HG02571 (cell line): Measurements from ENCODE around the gene DYNLRB1.

Experiments
- ATAC-seq: cut with Tn5 transposase; IDR thresholded peaks from one replicate; pipeline ENCODE4 v1.9.1; 2021; ENCODE audit warnings: mild to moderate bottlenecking, moderate library complexity; ENCODE audit not compliant: unreplicated experiment

DYNLRB1 gene

DNA sequence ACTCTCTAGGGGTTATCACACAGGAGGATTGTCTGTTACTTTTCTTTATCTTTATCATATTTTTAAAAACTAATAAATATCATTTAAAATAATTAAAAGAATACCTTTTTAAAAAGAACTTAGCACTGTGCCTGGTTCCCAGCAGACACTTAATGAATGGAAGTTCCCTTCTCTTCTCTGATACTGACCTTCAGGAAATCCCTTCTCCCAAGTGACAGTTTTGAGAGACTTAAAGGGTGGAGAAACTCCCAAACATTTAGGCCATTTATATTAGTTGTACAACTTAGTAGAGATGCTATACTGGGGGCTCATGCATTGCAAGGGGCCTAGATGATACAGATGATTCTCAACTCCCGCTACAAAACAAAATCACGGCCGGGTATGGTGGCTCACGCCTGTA is 60.8 kb downstream of the DYNLRB1 start:
- no peak for ATAC-seq

DNA sequence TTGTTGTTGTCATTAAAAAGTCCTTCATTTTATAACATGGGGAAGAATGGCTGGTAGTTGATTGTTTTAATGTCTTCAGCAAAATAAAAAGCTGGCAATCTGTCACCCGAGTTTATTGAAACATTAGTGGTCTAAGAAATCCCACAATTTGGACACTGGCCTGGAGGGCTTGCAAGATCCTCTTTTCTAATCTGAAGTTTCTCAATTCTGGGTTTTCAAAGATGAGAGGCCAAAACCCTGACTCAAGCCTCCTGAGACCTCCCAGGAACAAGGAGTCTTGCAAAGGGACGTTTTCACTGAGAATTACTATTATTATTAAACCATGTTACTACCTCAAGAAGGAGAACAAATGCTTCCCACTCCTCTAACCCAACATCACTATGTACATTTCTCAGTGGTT is 61.8 kb downstream of the DYNLRB1 start:
- no peak for ATAC-seq

DNA sequence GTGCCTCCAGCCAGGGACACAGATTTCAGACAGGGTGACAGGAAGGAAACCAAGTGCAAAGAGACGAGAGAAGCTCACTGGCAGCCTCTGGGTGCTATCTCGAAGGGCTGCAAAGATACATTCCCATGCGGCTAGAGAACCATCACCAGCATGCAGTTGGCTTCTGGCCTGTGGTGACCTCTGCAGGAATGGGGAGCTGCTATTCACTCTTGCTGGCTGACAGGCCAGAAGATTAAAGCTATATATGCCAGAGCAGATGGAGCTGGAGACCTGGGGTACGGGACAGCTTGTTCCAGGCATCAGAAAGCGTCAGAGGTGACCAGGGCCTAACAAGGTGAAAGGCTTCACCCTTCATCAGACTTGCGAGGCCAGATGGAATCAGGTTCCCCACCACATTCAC is 62.3 kb downstream of the DYNLRB1 start:
- no peak for ATAC-seq

DNA sequence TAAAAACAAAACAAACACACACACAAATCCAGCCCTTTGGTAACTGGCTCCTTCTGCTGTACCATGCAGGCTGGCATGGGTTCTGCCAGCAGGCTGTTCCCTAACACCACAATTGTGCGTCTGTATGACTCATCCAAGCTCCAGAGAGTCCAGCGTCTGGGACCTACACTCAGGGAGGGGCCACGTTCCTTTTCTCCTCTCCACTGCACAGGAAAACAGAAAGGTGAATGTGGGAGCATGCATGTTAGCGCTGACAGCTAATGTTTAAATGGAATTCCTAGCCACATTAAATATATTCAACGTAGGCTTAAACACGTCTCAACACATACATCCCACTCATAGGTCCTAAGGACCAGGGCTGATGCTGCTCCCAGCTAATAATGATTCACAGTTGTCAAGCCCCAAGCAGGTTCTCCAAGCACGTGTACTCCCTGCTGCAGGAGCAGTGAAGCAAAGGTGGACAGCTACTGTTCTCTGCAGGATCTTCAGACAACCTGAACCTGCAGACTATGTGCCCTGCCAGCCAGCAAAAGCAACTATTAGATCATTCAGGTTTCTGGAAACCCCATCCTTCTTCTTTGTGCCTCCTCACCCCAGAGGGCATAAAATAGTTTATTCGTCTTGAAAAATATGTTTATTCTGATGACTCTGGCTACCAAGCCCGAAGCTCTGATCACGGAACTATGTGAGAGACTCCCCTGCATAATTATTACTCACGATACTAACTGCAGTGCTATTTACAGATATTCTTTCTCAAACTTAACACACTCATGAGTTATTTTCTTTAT is 63.2 kb downstream of the DYNLRB1 start:
- no peak for ATAC-seq

DNA sequence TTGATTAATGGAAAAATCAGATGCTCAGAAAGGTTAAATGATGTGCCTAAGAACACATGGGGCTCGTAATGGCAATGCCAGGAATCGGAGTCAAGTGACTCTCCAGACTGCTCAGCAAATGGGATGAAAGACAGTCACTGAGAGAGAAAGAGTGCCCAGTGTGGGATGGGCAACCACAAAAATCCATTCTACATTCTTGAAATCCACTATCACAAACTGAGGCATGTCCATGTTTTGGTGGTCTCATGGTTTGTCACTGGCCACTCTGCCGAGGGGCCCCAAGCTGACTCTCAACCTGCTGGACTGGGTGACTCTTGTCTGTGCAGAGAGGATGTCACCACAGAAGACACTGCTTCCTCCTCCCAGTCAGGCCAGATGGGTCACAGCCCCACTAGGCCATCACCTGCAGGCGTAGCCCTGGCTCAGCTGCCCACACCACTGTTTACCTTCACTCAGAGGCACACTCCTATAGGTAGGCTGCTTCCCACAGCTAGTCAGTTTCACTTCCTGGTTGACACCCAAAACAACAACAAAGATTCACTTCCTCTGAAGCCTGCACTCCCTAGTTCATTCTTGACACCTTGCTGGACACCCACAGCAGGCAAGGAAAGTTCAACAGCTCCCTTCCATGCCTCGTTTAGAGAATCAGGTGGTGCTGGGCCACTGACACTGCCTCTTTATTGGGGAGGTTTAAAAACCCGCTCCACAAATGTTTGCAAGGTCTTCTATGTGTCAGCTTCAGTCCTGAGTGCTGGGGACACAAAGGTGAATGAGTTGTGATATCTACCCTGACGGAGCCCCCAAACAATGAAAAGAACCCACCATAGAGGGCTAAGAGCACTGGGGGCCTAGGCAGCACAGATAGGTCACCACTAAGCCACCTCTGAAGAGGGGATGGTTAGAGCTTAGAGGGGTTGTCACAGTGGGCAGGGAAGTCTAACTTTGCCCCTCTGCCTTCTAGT is 64.0 kb downstream of the DYNLRB1 start:
- no peak for ATAC-seq

DNA sequence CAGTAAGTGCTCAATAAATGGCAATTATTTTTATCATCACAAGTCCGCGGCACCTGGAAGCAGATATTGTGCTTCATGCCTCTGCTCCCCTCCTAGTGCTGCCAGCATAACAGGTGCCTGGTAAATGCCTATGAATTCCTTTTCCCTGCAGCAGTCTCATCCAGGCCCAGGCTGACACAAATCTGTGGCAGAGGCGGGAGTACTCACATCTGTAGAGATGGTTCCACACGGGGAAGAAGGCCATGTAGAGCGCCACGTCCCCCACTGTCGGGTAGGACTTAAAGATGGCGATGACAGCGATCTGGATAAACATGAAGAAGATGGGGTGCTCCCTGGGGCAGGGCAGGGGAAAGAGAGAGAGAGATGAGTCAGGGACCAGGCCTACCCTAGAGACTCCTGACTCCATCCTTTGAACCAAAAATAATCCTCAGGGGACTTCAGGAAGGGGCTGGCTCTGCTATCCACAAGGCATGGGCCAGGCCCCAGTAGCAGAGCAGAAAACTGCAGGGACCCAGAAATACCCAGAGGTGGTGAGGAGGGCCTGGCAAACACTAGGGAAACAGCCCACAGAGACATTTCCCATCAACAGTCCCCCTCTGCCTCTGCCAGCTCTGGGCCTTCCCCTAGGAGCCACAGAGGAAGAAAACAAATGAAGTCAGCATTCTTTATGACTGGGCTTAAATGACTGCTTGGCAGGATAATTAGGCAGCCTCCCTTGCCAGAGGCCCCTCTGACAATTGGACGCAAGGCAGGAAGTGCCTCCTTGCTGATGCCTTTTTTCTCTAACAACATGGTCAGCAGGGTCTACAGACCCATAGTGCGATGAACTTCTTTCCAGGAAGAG is 65.3 kb downstream of the DYNLRB1 start:
- no peak for ATAC-seq

DNA sequence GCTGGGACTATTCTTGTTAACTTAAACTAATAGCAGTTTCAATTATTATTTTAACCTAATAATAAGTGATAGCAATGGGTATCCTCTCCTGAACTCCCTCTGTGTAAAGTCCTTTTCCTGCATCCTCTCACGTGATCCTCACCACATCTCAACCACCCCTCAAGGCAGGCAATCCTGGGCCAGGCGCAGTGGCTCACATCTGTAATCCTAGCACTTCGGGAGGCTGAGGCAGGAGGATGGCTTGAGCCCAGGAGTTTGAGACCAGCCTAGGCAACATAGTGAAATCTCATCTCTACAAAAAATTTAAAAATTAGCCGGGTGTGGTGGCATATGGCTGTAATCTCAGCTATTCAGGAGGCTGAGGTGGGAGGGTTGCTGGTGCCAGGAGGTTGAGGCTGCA is 66.0 kb downstream of the DYNLRB1 start:
- no peak for ATAC-seq

DNA sequence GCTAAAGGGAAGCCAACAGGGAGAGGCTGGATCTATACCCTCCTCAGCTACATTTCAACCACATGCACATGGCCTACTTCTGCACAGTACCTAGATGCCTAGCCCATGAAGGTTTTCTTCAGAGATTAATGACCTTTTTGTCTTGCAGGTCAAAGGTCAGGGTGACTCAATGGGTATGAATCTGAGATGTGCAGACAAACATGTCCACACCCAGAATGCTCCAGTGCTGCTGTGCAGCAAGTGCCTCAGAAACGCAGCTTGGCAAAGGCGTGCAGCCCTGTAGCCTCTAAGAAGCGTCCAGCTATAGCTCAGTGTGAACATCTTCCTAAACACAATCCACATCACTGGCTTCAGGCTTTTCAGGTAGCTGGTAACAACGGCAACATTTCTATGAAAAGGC is 66.7 kb downstream of the DYNLRB1 start:
- no peak for ATAC-seq

DNA sequence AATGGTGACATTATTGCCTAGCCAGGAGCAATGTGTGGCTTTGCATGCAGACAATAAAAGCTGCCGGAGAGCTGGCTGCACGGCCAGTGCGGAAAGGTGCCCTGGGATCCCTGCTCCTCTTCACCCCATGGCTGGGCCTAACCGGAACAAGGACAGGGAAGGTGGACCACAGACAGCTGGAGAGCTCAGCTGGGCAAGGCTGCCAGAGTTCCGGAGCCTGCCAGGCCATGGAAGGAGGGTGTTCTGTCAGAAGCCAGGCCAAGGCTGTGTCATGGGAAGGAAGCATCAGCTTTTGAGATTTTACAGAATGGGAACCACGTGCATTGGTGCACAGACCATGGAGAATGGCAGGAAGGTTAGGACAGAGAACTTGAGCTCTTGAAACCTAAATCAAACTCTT is 67.3 kb downstream of the DYNLRB1 start:
- no peak for ATAC-seq

DNA sequence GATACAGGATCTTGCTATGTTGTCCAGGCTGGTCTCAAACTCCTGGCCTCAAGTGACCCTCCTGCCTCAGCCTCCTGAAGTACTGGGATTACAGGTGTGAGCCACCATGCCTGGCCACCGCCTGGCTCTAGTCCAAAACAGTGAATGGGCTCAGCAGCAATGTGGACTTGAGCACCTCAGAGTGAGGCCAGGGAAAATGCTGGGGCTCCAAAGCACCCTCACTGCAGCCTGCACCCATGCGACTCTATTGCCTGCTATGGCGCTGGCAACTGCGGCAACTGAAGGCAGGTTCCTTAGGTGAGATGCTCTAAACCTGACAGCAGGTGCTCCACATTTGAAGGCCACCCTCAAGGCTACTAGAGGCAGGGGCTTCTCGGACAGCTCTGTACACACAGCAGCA is 68.8 kb downstream of the DYNLRB1 start:
- ATAC-seq = no peak

DNA sequence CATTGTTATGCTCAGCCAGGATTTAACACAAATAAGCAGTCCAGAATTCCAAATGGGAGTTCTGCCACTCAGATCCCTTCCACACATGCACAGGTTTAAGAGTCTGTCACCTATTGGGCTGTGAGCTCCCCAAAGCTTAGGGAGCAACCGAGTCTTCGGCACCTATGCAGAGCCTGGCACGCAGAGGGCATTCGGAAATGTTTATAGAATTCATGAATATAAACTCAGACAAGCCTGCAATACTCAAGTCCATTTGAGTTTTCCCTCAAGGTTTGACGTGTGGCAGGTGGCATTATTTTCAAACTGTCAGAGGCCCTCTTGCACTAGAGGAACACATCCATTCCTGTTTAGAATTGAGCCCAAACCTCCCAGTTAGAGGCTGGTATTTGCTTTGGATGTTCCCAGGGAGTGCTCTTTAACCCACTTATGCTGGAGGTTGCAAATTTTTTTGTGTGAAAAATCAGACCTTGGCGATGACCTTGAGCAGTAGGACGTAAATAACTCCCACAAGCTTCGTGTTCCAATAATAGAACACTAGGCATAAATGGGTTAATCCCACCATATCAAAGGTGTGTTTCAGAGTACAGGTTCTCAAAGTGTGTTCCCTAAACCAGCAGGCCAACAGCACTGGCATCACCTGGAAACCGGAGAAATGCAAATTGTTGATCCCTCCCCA is 70.4 kb downstream of the DYNLRB1 start:
- no peak for ATAC-seq
